GM19463 (cell line): ENCODE measurements around the gene AKR1A1.
"Not testable (repeated sequence)": the region's sequence is repeated elsewhere in the genome, so short reads cannot be mapped to it uniquely, and the experiment has no call there.

Experiments
- ATAC-seq: cut with Tn5 transposase; IDR thresholded peaks from one replicate; pipeline ENCODE4 v1.9.1; 2021; ENCODE audit warnings: mild to moderate bottlenecking, moderate library complexity; ENCODE audit not compliant: unreplicated experiment

AKR1A1 gene

DNA sequence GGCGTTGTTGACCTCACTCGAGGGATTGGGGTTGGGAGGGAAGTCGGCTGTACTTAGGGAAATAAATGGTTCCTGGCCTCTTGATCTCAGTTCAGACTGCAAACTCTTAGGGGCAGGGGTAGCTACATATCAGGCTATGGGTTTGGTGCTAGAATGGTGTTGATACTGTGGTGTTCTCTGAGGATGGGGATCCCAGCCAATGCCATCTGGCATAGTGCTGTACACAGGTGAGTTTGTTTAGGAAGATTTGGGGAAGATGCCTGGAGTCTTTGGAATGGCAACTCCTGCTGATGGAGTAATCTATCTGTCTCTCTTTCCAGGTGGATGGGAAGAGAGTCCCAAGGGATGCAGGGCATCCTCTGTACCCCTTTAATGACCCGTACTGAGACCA is 18.9 kb downstream of the AKR1A1 start:
- ATAC-seq = no peak

- no peak for ATAC-seq
Measured at GRCh38 chr1:45569962-45570581, 19.4 kb downstream of the AKR1A1 start.

GRCh38 chr1:45570631-45571030 is 20.0 kb downstream of the AKR1A1 start:
- ATAC-seq = no peak

DNA sequence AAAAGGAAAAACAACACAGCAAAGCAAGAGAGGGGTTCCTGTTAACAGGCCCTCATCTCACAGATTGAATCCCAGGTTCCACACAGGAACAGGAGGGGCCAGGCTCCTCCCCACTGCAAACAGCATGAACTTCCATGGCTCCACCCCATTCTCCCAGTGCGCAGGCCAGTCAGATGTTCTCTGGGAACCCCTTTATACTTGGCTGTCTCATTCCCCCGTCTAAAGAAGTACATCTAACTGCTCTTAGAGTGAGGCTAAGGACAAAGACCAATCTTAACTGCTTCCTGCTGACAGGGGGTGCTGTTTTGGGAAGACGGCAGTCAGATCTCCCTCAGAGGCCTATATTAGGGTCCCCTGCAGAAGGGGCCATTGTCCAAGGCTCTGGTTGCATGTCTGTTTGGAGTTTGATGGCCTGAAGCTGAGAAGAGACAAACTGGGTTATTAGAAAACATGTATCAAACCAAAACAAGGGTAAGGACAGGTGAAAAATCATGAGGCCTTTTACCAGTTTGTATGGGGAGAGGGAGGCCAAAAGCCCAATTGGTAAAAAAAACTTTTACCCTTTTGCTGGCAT is 22.7 kb downstream of the AKR1A1 start:
- ATAC-seq = no peak

GRCh38 chr1:45574105-45574626 is 23.5 kb downstream of the AKR1A1 start:
- ATAC-seq = no peak

DNA sequence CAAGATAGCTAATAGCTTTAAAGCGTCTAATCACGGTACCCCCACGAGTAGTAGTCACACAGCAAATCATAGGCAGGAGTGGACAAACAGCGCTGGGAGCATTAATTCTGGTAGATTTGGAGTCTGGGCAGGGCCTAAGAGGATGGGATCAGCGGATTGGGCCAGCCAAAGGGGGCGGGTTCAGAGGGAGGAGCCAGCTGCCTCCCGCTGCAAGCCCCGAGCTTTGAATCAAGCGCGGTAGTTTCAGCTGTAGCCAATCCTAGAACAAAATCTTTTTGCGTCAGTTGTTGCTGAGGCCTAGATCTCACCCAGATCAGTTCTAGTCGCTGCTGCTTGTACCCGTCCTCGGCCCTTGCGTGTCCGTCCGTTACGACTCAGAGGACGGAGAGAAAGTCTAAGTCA is 32.6 kb downstream of the AKR1A1 start:
- peak; percentile 73 for ATAC-seq

GRCh38 chr1:45583666-45584350 is 33.2 kb downstream of the AKR1A1 start, which contains the start of gene NASP:
TSS of gene NASP (plus strand) at chr1:45584041. CDS start at chr1:45584147, 106 bp downstream.
- peak; percentile 40 for ATAC-seq

- peak; percentile 29 for ATAC-seq
Measured at GRCh38 chr1:45584351-45585109, 33.9 kb downstream of the AKR1A1 start.

DNA sequence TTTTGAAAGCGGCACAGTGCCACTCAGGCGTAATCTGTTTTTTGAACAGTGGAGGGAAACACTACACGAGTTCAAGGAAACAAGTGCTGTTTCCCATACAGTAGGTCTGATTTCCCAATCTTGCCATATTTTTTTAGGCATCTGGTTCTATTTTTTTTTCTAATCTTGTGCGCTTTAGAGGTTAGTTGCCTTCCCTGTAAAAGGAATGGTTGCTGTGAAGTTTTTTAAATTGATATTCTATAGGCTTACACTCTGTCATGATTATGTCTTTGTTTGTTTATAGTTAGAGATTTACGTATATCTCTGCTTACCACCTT is 34.4 kb downstream of the AKR1A1 start:
- ATAC-seq = no peak

DNA sequence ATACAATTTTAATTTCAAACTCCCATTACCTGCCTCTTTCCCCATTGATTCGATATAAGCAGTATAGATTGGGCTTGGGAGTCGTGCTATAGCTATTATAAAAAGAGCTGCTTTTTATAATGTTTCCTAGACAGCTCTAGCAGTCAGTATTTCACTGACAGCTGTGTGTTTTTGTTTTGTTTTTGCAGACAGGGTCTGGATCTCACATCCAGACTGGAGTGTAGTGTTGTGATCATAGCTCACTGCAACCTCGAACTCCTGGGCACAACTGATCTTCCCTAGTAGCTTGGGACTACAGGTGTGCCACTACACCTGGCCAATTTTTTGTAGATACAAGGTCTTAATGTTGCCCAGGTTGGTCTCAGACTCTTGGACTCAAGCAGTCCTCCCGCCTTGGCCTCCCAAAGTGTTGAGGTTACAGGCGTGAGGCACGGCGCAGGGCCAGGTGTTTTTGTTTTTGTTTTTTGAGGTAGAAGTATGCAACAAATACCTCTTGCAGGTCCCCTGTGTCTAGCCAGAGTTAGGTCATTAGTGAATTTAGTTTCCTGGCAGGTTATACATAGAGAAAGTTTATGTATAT is 35.0 kb downstream of the AKR1A1 start:
- ATAC-seq = no peak

- ATAC-seq = no peak
Measured at GRCh38 chr1:45586769-45587168, 36.1 kb downstream of the AKR1A1 start.

DNA sequence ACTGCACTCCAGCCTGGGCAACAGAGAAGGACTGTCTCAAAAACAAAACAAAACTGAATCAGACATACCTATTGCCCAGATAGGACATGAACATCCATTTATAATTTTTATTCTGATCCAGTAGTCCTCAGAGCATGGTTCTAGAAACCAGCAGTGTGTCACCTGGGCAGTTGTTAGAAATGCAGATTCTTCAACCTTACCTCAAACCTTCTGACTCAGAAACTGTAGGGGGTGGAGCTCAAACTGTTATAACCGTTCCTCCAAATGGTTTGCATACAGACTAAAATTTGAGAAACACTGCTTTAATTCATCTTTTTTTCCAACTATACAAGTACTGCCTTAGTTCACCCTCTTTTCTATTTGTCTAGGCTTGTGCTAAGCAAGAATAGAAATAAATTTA is 39.2 kb downstream of the AKR1A1 start:
- no peak for ATAC-seq

- ATAC-seq = no peak
Measured at GRCh38 chr1:45594412-45594811, 43.8 kb downstream of the AKR1A1 start.

GRCh38 chr1:45596765-45597164 is 46.1 kb downstream of the AKR1A1 start:
- not testable (repeated sequence) for ATAC-seq

DNA sequence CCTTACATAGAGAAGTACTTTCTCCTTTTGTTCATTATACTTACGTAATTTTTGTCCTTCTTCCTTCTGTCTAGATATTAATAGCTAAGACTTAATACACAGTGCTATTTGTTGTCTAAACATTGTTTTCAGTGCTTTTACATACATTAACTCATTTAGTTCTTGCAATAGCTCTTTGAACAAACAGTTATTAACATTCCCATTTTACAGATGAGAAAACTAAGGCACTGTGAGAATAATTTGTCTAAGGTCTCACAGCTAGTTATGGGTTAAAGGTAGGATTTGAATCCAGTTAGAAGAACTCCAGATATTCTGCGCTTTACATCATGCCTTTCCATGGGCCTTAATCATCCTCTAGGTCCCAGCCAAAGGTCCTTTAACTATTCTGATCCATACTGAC is 53.6 kb downstream of the AKR1A1 start:
- ATAC-seq = no peak

- no peak for ATAC-seq
Measured at GRCh38 chr1:45607404-45608074, 56.9 kb downstream of the AKR1A1 start.

DNA sequence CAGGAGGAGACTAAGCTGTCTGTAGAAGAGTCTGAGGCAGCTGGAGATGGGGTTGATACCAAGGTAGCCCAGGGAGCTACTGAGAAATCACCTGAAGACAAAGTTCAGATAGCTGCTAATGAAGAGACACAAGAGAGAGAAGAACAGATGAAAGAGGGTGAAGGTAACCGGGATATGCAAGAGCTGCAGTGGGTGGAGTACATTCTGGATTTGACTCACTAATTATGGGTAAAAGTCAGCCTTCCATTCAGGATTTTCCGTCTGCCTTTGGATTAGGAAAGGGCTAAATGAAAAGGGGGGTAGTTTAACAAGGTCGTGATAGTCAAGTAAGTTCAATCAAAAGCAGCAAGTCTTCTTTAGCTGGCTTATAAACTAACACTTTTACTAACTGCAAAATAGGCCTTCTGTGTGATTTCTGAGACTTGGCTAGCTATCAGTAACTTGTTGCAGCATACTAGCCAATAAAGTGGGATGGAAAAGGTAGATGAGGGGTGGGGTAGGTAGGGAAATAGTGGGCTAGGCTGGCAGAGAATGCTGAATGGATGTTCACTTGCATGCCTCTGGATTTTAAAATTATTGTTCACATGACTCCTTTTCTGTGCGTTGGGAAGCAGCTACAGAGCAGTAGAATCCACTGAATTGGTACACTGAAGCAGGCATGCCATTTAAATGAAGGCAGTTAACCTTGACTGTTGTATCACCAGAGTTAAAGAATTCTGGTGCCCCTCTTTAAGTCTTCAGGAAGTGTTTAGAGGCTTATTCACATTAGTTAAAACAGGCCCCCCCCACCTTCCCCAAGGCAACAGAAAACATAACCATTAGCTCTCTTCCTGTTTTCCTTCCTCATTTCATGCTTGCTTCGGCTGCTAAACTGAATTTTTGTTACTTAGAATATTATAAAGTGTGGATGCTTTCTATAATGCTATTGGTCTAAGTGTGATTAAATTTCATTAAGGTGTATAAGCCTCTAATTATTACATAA is 57.8 kb downstream of the AKR1A1 start:
- ATAC-seq = no peak

DNA sequence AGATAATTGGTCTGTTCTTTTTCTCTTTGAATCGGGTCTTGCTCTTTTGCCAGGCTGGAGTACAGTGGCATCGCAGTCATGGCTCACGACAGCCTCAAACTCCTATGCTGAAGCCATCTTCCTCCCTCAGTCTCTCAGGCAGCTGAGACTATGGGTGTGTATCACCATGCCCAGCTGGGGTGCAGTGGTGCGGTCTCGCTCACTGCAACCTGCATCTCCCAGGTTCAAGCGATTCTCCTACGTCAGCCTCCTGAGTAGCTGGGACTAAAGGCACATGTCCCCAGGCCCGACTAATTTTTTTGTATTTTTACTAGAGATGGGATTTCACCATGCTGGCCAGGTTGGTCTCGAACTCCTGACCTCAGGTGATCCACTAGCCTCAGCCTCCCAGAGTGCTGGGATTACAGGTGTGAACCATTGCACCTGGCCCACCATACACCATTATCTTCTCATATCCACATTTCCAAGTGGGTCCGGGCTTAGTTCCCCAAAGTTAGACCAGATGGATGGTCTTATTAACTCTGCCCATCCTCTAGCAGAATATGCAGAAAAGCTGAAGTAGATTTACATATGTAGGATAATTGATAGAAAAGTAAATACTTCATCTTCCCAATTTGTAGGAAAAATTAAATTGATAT is 60.1 kb downstream of the AKR1A1 start:
- no peak for ATAC-seq
